Stimulated activated CD4-positive, alpha-beta T cell treated with anti-CD3 and anti-CD28 coated beads, Interleukin-15, amount 100 ng/mL, for 1 hour (primary cell): Measurements from ENCODE around the gene USP48.
"Not testable (repeated sequence)": the region's sequence is repeated elsewhere in the genome, so short reads cannot be mapped to it uniquely, and the experiment has no call there.

Experiments
- DNase-seq, 2 donors: peaks; one replicate each; pipeline ENCODE4 v3.0.0-alpha.2; 2020; ENCODE audit warnings: low read depth in 1 of 2, low spot score in 1 of 2

Gene USP48

GRCh38 chr1:21782868-21783678 lies at the start of gene USP48:
USP48 (minus strand) TSS chr1:21783149; CDS start chr1:21782957, 192 bp downstream.
- DNase-seq: peak; percentile 95 to 96

- DNase-seq: no peak
Observed at GRCh38 chr1:21831454-21831970, 48.6 kb upstream of the USP48 start.

- DNase-seq: no peak
Observed at GRCh38 chr1:21830792-21831453, 48.0 kb upstream of the USP48 start.

- DNase-seq: no peak
Observed at GRCh38 chr1:21829294-21829693, 46.3 kb upstream of the USP48 start.

- DNase-seq: no peak
Observed at GRCh38 chr1:21828506-21829210, 45.7 kb upstream of the USP48 start.

- DNase-seq: no peak
Observed at GRCh38 chr1:21828075-21828474, 45.1 kb upstream of the USP48 start.

GRCh38 chr1:21827141-21827679 lies 44.3 kb upstream of the USP48 start:
- no peak for DNase-seq

- DNase-seq: not testable (repeated sequence)
Observed at GRCh38 chr1:21826694-21827093, 43.7 kb upstream of the USP48 start.

GRCh38 chr1:21825393-21825792 lies 42.4 kb upstream of the USP48 start:
- DNase-seq: no peak

GRCh38 chr1:21824926-21825325 lies 42.0 kb upstream of the USP48 start:
- no peak for DNase-seq

- DNase-seq: no peak
Observed at GRCh38 chr1:21823980-21824702, 41.2 kb upstream of the USP48 start.

GRCh38 chr1:21823206-21823979 lies 40.4 kb upstream of the USP48 start:
- DNase-seq: no peak

GRCh38 chr1:21822349-21822748 lies 39.4 kb upstream of the USP48 start:
- DNase-seq: no peak

- DNase-seq: no peak
Observed at GRCh38 chr1:21821385-21822019, 38.6 kb upstream of the USP48 start.

- DNase-seq: no peak
Observed at GRCh38 chr1:21820597-21821232, 37.8 kb upstream of the USP48 start.

GRCh38 chr1:21818656-21819055 lies 35.7 kb upstream of the USP48 start:
- DNase-seq: peak in 1 of 2 donors; percentile 12

- no peak for DNase-seq
Observed at GRCh38 chr1:21816602-21817302, 33.8 kb upstream of the USP48 start.

- no peak for DNase-seq
Observed at GRCh38 chr1:21815724-21816321, 32.9 kb upstream of the USP48 start.
